Tibial artery (tissue), 4 donors: Measurements from ENCODE around the gene OGFOD2.

Experiments
- DNase-seq, 2 donors: peaks; one replicate each; pipeline ENCODE4 v3.0.0-alpha.2; 2019
- H3K27ac ChIP-seq, 2 donors: fragments of 200-600 bp; sonication (generic) in 1 of 2; 1 replicate in 1 of 2; 2 replicates in 1 of 2; pipeline ENCODE4 v1.5.1; 2018 to 2019; ENCODE audit warnings: mild to moderate bottlenecking in 1 of 2
- H3K27me3 ChIP-seq, 2 donors: fragments of 200-600 bp; sonication (generic) in 1 of 2; one replicate each; pipeline versions ENCODE4 v1.5.1 to v1.6.0; 2016 to 2019
- H3K36me3 ChIP-seq, 3 donors: fragments of 200-600 bp; sonication (generic) in 2 of 3; one replicate each; pipeline ENCODE4 v1.5.1; 2016 to 2019; ENCODE audit warnings: mild to moderate bottlenecking in 2 of 3
- H3K4me1 ChIP-seq, 4 donors: fragments of 200-600 bp; sonication (generic) in 2 of 4; 1 replicate in 3 of 4; 2 replicates in 1 of 4; pipeline ENCODE4 v1.5.1; 2016 to 2019
- H3K4me3 ChIP-seq, 2 donors: fragments of 200-600 bp; sonication (generic) in 1 of 2; 1 replicate in 1 of 2; 2 replicates in 1 of 2; pipeline ENCODE4 v1.5.1; 2018 to 2019; ENCODE audit warnings: mild to moderate bottlenecking in 2 of 2
- H3K9me3 ChIP-seq, 3 donors: fragments of 200-600 bp; sonication (generic) in 1 of 3; one replicate each; pipeline ENCODE4 v1.5.1; 2016 to 2019
- CTCF ChIP-seq, 2 experiments: fragments of 200-600 bp in 1 of 2; fragments of 450-650 bp in 1 of 2; IDR thresholded peaks; one replicate each; pipeline ENCODE4 v1.5.1; 2017 to 2019; ENCODE audit warnings: antibody characterized with exemption in 2 of 2, mild to moderate bottlenecking in 1 of 2, moderate library complexity in 1 of 2
- intact Hi-C: fragments of 100-400 bp; cut with DNase I; formaldehyde crosslinking; loops from one replicate; pipeline ENCODE4 v1.15.0; 2023; ENCODE audit warnings: low total_unique reads

The OGFOD2 gene

GRCh38 chr12:122979908-122980182 lies 4.8 kb downstream of the OGFOD2 start:
- no peaks in the 10 kb centered on the region for H3K9me3 ChIP-seq

GRCh38 chr12:122980183-122981035 lies 5.4 kb downstream of the OGFOD2 start, which contains the start of gene ARL6IP4:
TSS of gene ARL6IP4 (plus strand) at chr12:122980681. CDS start at chr12:122981140, 459 bp downstream.
- Histone ChIP-seq H3K36me3 (peaks cover 0 to 36% (median 16%) of the 10 kb centered on the region in 3 donors), H3K4me1 (peaks cover 11 to 95% (median 85%) of the 10 kb centered on the region in 4 donors)
- intact Hi-C loops = loop anchor here (10.0 kb wide), 1 partner anchor 164 kb away; no protein-coding TSS in a partner anchor

More at GRCh38 chr12:122979908-122980182, 4.8 kb downstream of the OGFOD2 start:
- no peak for DNase-seq
- Histone ChIP-seq H3K27me3 (no peaks in the 10 kb centered on the region), H3K4me1 (peaks cover 11 to 90% (median 80%) of the 10 kb centered on the region in 4 donors), H3K4me3 (peak overlapping the region; percentile 78 to 100), H3K36me3 (peaks cover 0 to 36% (median 16%) of the 10 kb centered on the region in 3 donors), H3K27ac (peak overlapping the region; percentile 96 to 98)
- no peak for TF ChIP-seq CTCF (IDR thresholded peaks at IDR 0.05)
- intact Hi-C loops = loop anchor here (10.0 kb wide), 1 partner anchor 165 kb away; no protein-coding TSS in a partner anchor

DNA sequence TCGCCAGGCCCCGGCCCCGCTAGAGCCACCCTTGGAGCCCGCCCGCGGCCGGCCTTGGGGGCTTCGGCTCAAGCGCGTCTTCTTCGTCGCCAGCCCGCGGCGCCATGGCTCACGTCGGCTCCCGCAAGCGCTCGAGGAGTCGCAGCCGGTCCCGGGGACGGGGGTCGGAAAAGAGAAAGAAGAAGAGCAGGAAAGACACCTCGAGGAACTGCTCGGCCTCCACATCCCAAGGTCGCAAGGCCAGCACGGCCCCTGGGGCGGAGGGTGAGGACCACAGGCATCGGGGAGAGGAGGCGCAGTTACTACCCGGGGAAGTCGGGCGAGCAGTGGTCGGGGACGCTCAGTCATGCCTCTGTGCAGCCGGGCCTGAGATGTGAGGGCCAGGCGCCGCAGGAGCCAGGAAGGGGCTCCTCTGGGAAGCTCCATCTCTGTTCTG lies 6.0 kb downstream of the OGFOD2 start:
- Histone ChIP-seq H3K27ac (peak overlapping the region; percentile 96 to 98), H3K27me3 (no peaks in the 10 kb centered on the region), H3K4me3 (peak overlapping the region; percentile 78 to 100), H3K4me1 (peaks cover 11 to 89% (median 82%) of the 10 kb centered on the region in 4 donors), H3K9me3 (no peaks in the 10 kb centered on the region), H3K36me3 (peaks cover 0 to 41% (median 16%) of the 10 kb centered on the region in 3 donors)
- no peak for TF ChIP-seq CTCF (IDR thresholded peaks at IDR 0.05)
- no peak for DNase-seq
- intact Hi-C loops = loop anchor here (10.0 kb wide), 1 partner anchor 164 kb away; no protein-coding TSS in a partner anchor

More at GRCh38 chr12:122980183-122981035, 5.4 kb downstream of the OGFOD2 start, which contains the start of gene ARL6IP4:
- Histone ChIP-seq H3K9me3 (no peaks in the 10 kb centered on the region), H3K4me3 (peak within 1 kb of the TSS; percentile 78 to 100), H3K27me3 (no peaks in the 10 kb centered on the region), H3K27ac (peak within 1 kb of the TSS; percentile 96 to 98)
- no peak for TF ChIP-seq CTCF (IDR thresholded peaks at IDR 0.05)
- peak in 1 of 2 donors; percentile 73 for DNase-seq

DNA sequence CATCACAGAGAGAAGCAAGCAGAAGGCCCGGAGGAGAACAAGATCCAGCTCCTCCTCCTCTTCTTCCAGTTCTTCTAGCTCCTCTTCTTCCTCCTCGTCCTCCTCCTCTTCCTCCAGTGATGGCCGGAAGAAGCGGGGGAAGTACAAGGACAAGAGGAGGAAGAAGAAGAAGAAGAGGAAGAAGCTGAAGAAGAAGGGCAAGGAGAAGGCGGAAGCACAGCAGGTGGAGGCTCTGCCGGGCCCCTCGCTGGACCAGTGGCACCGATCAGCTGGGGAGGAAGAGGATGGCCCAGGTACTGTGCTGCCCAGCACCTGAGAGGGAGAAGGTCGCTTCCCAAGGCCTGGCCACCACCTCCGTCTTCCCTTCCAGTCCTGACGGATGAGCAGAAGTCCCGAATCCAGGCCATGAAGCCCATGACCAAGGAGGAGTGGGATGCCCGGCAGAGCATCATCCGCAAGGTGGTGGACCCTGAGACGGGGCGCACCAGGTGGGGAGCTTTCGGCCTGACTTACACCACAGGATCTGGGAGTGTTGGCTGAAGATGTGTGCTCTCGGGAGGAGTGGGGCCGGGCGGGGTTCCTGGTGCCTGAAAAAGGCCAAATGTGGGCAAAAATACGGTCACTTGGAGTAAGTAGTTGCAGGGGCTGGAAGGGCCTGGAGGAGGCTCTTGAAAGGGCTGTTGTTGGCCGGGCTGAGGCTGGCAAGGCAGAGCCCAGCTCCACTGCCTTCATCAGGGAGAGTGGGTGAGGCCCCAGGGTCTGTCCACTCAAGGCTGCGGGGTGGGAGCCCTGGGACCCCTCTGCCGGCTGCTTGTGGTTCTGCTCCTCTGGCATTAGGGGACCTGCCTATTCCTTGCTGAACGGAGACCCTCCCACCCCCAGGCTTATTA lies 6.8 kb downstream of the OGFOD2 start:
- no peaks in the 10 kb centered on the region for H3K27me3 ChIP-seq
- peaks cover 0 to 44% (median 18%) of the 10 kb centered on the region in 3 donors for H3K36me3 ChIP-seq
- intact Hi-C loops = loop anchor here (10.0 kb wide), 1 partner anchor 163 kb away; no protein-coding TSS in a partner anchor
- peak overlapping the region; percentile 96 to 98 for H3K27ac ChIP-seq
- peaks cover 11 to 81% (median 74%) of the 10 kb centered on the region in 4 donors for H3K4me1 ChIP-seq
- peak overlapping the region; percentile 78 to 100 for H3K4me3 ChIP-seq
- no peaks in the 10 kb centered on the region for H3K9me3 ChIP-seq
- TF ChIP-seq CTCF (IDR thresholded peaks at IDR 0.05) = no peak
- DNase-seq = peak in 1 of 2 donors; percentile 66

- intact Hi-C loops = loop anchor here (10.0 kb wide), 1 partner anchor 162 kb away; no protein-coding TSS in a partner anchor
- H3K9me3 ChIP-seq = no peaks in the 10 kb centered on the region
- H3K4me3 ChIP-seq = peak overlapping the region; percentile 78 to 100
- peak overlapping the region; percentile 96 to 98 for H3K27ac ChIP-seq
- H3K27me3 ChIP-seq = no peaks in the 10 kb centered on the region
- no peak for TF ChIP-seq CTCF (IDR thresholded peaks at IDR 0.05)
- DNase-seq = peak in 1 of 2 donors; percentile 61
- peaks cover 0 to 44% (median 24%) of the 10 kb centered on the region in 3 donors for H3K36me3 ChIP-seq
- peaks cover 11 to 75% (median 69%) of the 10 kb centered on the region in 4 donors for H3K4me1 ChIP-seq
Observed at GRCh38 chr12:122982477-122982815, 7.4 kb downstream of the OGFOD2 start.
